GM23338 (cell line): ENCODE data around the gene MGAT2. TPM values are rescaled to one million over a fixed set of nuclear protein-coding genes. Genes with fewer than 3 reads are reported as not detected.

Experiments used
- ATAC-seq: fragments of 200-7000 bp; cut with Tn5 transposase; 3 replicates; pipeline ENCODE4 v1.9.1; 2020
- DNase-seq: peaks from one replicate; pipeline ENCODE4 v3.0.0-alpha.2; 2015; ENCODE audit warnings: low spot score
- H2AFZ ChIP-seq: fragments of 200-600 bp; sonication (generic); 2 replicates; pipeline ENCODE4 v1.8.0; 2016; ENCODE audit warnings: antibody characterized with exemption, mild to moderate bottlenecking, moderate library complexity
- H3F3A ChIP-seq: fragments of 200-600 bp; sonication (generic); replicated peaks from 2 replicates; pipeline ENCODE4 v1.8.0; 2017; ENCODE audit warnings: antibody characterized with exemption, mixed run types, low read depth
- H3K27ac ChIP-seq: fragments of 200-600 bp; sonication (generic); 2 replicates; pipeline ENCODE4 v1.6.1; 2016; ENCODE audit warnings: low read depth
- H3K27me3 ChIP-seq: fragments of 200-600 bp; sonication (generic); 2 replicates; pipeline ENCODE4 v1.8.0; 2016; ENCODE audit warnings: mild to moderate bottlenecking, mixed run types, moderate library complexity; ENCODE audit not compliant: insufficient read depth
- H3K36me3 ChIP-seq: fragments of 200-600 bp; sonication (generic); 2 replicates; pipeline ENCODE4 v1.8.0; 2016; ENCODE audit warnings: mild to moderate bottlenecking; ENCODE audit not compliant: insufficient read depth
- H3K4me1 ChIP-seq: fragments of 200-600 bp; sonication (generic); 2 replicates; pipeline ENCODE4 v1.8.0; 2016; ENCODE audit warnings: mild to moderate bottlenecking, moderate library complexity; ENCODE audit not compliant: insufficient read depth
- H3K4me2 ChIP-seq: fragments of 200-600 bp; sonication (generic); 2 replicates; pipeline ENCODE4 v1.7.1; 2017; ENCODE audit warnings: mixed run types
- H3K4me3 ChIP-seq: fragments of 200-600 bp; sonication (generic); 2 replicates; pipeline ENCODE4 v1.6.1; 2016; ENCODE audit warnings: mixed run types
- H3K79me2 ChIP-seq: fragments of 200-600 bp; sonication (generic); replicated peaks from 2 replicates; pipeline ENCODE4 v1.8.0; 2017; ENCODE audit warnings: mild to moderate bottlenecking; ENCODE audit not compliant: insufficient read depth
- H3K9me2 ChIP-seq: fragments of 200-600 bp; sonication (generic); 2 replicates; pipeline ENCODE4 v1.8.0; 2017; ENCODE audit not compliant: insufficient read depth
- H4K20me1 ChIP-seq: fragments of 200-600 bp; sonication (generic); replicated peaks from 2 replicates; pipeline ENCODE4 v1.8.0; 2017; ENCODE audit warnings: mild to moderate bottlenecking; ENCODE audit not compliant: insufficient read depth
- H3K27ac Mint-ChIP-seq: 2 replicates; pipeline ENCODE4 v1.8.0; 2020; ENCODE audit warnings: inconsistent platforms, mild to moderate bottlenecking, moderate library complexity, mixed read lengths
- H3K27me3 Mint-ChIP-seq: 3 replicates; pipeline ENCODE4 v1.8.0; 2022; ENCODE audit warnings: low read depth, mild to moderate bottlenecking, moderate library complexity, mixed read lengths, inconsistent platforms; ENCODE audit not compliant: insufficient read depth, poor library complexity
- H3K36me3 Mint-ChIP-seq: 3 replicates; pipeline ENCODE4 v1.8.0; 2021; ENCODE audit warnings: low read depth, mild to moderate bottlenecking, inconsistent platforms, moderate library complexity, mixed read lengths
- H3K4me1 Mint-ChIP-seq: 3 replicates; pipeline ENCODE4 v1.8.0; 2020; ENCODE audit warnings: mild to moderate bottlenecking, inconsistent platforms, mixed read lengths
- H3K4me3 Mint-ChIP-seq: 3 replicates; pipeline ENCODE4 v1.8.0; 2021; ENCODE audit warnings: moderate library complexity, mild to moderate bottlenecking, inconsistent platforms, mixed read lengths
- H3K9me3 Mint-ChIP-seq: 3 replicates; pipeline ENCODE4 v1.8.0; 2020; ENCODE audit warnings: moderate library complexity, mild to moderate bottlenecking, inconsistent platforms, mixed read lengths
- CREB1 ChIP-seq: fragments of 250-450 bp; sonication (Bioruptor Pico); IDR thresholded peaks from 2 replicates; pipeline ENCODE4 v1.5.0; 2020; ENCODE audit warnings: low read depth, mild to moderate bottlenecking, moderate library complexity
- EZH2 ChIP-seq: fragments of 200-600 bp; sonication (generic); IDR thresholded peaks from one replicate; pipeline ENCODE4 v1.8.0; 2017; ENCODE audit warnings: antibody characterized with exemption, mild to moderate bottlenecking, low read depth; ENCODE audit not compliant: unreplicated experiment
- POLR2AphosphoS5 ChIP-seq: IDR thresholded peaks from 2 replicates; pipeline ENCODE4 v1.6.1; 2016; ENCODE audit warnings: antibody characterized with exemption, low read depth
- ZNF331 ChIP-seq: fragments of 250-450 bp; sonication (Bioruptor Pico); IDR thresholded peaks from 2 replicates; pipeline ENCODE4 v1.5.0; 2020; ENCODE audit warnings: low read depth, mild to moderate bottlenecking, moderate library complexity
- polyA plus RNA-seq: library from polyadenylated mRNA; unstranded; fragments of >200 nt; fragmentation: Nextera tagmentation; extraction: Ambion mirVana; gene quantifications from 2 replicates; pipeline ENCODE4 v1.2.1, GENCODE V29; 2016
- total RNA-seq: library from RNA; depleted of rRNA; stranded (reverse); fragments of >200 nt; shearing (Covaris generic); gene quantifications from 2 replicates; pipeline ENCODE4 v1.2.3, GENCODE V29; 2014
- TF ChIP-seq, protein P1 (sequence below): IDR thresholded peaks from one replicate; pipeline ENCODE4 v1.6.1; 2018; ENCODE audit warnings: antibody characterized with exemption; ENCODE audit not compliant: unreplicated experiment
- TF ChIP-seq, protein P2 (sequence below): fragments of 250-450 bp; sonication (Bioruptor Pico); IDR thresholded peaks from 2 replicates; pipeline ENCODE4 v1.5.0; 2020; ENCODE audit warnings: mild to moderate bottlenecking, moderate library complexity

The MGAT2 gene
- total and polyA plus RNA-seq, 2 experiments from 2014 or later = 10.1 to 31.6 TPM

DNA sequence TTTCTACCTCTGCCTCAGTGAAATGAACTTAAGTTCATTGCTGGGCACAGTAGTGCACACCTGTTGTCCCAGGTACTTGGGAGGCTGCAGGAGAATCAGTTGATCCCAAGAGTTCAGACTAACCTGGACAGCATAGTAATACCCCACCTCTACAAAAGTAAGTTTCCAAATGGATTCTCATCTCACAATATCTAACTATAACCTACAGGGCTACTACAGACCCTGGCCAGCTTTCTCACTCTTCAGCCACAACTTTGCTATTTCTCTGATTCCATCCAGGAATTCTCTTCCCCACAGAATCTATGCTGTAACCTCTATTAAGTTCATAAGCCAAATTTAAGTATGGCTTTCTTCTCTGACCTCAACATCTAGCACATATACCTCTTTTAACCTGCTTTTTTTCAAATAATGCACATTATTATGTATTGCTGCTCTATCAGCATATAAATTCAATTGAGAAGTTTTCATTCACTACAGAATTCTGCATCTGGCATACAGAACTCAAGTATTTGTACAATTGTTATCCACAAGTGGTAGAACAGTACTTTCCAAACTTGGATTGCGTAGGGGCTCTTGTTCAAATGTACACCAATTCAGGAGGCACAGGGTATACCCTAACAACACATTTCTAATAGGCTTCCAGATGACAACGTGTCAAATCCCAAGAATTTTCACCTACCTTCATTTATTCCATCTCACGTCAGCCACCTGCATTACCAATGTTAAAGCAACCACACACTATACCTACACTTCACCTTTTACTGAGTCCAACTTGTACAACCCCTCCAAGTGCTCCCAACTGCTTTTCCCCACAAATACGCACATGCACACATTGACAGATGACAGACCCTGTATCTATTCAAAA is 38.3 kb upstream of the MGAT2 start:
- ATAC-seq (no peak; the same call in 2 of the 3 replicates), DNase-seq (no peak)
- peak overlapping the region; percentile 89 for H3K27ac ChIP-seq
- no peak overlapping the region for H2AFZ ChIP-seq
- peak overlapping the region; percentile 95 for H3K4me2 ChIP-seq
- Mint-ChIP-seq H3K27ac (peak overlapping the region; percentile 57), H3K27me3 (peaks cover 47% of the 10 kb centered on the region), H3K9me3 (peaks cover 10% of the 10 kb centered on the region; the same call in 2 of the 3 replicates), H3K4me3 (peak overlapping the region; percentile 94), H3K4me1 (peaks cover 26% of the 10 kb centered on the region), H3K36me3 (peaks cover 63% of the 10 kb centered on the region)
- peaks cover 39% of the 10 kb centered on the region for H3F3A ChIP-seq
- peaks cover 24% of the 10 kb centered on the region for H3K36me3 ChIP-seq
- H3K4me3 ChIP-seq = peak overlapping the region; percentile 98
- peaks cover 76% of the 10 kb centered on the region for H3K79me2 ChIP-seq
- H3K27me3 ChIP-seq = no peaks in the 10 kb centered on the region
- H4K20me1 ChIP-seq = peaks cover 68% of the 10 kb centered on the region
- H3K9me2 ChIP-seq = no peaks in the 10 kb centered on the region
- TF ChIP-seq, protein P1, sequence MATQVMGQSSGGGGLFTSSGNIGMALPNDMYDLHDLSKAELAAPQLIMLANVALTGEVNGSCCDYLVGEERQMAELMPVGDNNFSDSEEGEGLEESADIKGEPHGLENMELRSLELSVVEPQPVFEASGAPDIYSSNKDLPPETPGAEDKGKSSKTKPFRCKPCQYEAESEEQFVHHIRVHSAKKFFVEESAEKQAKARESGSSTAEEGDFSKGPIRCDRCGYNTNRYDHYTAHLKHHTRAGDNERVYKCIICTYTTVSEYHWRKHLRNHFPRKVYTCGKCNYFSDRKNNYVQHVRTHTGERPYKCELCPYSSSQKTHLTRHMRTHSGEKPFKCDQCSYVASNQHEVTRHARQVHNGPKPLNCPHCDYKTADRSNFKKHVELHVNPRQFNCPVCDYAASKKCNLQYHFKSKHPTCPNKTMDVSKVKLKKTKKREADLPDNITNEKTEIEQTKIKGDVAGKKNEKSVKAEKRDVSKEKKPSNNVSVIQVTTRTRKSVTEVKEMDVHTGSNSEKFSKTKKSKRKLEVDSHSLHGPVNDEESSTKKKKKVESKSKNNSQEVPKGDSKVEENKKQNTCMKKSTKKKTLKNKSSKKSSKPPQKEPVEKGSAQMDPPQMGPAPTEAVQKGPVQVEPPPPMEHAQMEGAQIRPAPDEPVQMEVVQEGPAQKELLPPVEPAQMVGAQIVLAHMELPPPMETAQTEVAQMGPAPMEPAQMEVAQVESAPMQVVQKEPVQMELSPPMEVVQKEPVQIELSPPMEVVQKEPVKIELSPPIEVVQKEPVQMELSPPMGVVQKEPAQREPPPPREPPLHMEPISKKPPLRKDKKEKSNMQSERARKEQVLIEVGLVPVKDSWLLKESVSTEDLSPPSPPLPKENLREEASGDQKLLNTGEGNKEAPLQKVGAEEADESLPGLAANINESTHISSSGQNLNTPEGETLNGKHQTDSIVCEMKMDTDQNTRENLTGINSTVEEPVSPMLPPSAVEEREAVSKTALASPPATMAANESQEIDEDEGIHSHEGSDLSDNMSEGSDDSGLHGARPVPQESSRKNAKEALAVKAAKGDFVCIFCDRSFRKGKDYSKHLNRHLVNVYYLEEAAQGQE = no peak
- peak; percentile 32 for TF ChIP-seq POLR2AphosphoS5
- no peak for TF ChIP-seq CREB1 (CRISPR knock-in tag)
- peaks cover 16% of the 10 kb centered on the region for H3K4me1 ChIP-seq

DNA sequence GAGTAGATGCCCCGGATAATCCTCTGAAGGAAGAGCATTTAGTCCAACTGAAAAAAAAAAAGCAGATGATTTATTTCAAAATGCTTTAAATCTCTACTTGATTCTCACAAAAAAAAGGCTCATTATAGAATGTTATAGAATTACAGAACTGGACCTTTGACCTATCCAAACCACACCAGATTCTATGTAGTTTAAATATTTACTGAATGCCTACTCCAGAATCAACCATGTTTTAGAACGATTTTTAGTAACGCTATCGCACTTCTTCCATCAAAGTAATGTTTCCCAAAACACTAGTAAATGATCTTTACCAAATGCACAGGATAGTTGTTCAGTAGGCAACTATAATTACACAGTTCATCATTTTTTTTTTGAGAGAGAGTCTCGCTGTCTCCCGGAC is 37.0 kb upstream of the MGAT2 start:
- Histone ChIP-seq H4K20me1 (peaks cover 62% of the 10 kb centered on the region), H3K27ac (peak overlapping the region; percentile 89)
- TF ChIP-seq, protein P2, sequence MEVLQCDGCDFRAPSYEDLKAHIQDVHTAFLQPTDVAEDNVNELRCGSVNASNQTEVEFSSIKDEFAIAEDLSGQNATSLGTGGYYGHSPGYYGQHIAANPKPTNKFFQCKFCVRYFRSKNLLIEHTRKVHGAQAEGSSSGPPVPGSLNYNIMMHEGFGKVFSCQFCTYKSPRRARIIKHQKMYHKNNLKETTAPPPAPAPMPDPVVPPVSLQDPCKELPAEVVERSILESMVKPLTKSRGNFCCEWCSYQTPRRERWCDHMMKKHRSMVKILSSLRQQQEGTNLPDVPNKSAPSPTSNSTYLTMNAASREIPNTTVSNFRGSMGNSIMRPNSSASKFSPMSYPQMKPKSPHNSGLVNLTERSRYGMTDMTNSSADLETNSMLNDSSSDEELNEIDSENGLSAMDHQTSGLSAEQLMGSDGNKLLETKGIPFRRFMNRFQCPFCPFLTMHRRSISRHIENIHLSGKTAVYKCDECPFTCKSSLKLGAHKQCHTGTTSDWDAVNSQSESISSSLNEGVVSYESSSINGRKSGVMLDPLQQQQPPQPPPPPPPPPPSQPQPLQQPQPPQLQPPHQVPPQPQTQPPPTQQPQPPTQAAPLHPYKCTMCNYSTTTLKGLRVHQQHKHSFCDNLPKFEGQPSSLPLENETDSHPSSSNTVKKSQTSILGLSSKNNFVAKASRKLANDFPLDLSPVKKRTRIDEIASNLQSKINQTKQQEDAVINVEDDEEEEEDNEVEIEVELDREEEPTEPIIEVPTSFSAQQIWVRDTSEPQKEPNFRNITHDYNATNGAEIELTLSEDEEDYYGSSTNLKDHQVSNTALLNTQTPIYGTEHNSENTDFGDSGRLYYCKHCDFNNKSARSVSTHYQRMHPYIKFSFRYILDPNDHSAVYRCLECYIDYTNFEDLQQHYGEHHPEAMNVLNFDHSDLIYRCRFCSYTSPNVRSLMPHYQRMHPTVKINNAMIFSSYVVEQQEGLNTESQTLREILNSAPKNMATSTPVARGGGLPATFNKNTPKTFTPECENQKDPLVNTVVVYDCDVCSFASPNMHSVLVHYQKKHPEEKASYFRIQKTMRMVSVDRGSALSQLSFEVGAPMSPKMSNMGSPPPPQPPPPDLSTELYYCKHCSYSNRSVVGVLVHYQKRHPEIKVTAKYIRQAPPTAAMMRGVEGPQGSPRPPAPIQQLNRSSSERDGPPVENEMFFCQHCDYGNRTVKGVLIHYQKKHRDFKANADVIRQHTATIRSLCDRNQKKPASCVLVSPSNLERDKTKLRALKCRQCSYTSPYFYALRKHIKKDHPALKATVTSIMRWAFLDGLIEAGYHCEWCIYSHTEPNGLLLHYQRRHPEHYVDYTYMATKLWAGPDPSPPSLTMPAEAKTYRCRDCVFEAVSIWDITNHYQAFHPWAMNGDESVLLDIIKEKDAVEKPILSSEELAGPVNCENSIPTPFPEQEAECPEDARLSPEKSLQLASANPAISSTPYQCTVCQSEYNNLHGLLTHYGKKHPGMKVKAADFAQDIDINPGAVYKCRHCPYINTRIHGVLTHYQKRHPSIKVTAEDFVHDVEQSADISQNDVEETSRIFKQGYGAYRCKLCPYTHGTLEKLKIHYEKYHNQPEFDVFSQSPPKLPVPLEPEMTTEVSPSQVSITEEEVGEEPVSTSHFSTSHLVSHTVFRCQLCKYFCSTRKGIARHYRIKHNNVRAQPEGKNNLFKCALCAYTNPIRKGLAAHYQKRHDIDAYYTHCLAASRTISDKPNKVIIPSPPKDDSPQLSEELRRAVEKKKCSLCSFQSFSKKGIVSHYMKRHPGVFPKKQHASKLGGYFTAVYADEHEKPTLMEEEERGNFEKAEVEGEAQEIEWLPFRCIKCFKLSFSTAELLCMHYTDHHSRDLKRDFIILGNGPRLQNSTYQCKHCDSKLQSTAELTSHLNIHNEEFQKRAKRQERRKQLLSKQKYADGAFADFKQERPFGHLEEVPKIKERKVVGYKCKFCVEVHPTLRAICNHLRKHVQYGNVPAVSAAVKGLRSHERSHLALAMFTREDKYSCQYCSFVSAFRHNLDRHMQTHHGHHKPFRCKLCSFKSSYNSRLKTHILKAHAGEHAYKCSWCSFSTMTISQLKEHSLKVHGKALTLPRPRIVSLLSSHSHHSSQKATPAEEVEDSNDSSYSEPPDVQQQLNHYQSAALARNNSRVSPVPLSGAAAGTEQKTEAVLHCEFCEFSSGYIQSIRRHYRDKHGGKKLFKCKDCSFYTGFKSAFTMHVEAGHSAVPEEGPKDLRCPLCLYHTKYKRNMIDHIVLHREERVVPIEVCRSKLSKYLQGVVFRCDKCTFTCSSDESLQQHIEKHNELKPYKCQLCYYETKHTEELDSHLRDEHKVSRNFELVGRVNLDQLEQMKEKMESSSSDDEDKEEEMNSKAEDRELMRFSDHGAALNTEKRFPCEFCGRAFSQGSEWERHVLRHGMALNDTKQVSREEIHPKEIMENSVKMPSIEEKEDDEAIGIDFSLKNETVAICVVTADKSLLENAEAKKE = no peak
- TF ChIP-seq, protein P1 = no peak
- TF ChIP-seq EZH2 = no peak
- TF ChIP-seq ZNF331 (CRISPR knock-in tag) = no peak

More for the DNA sequence above, 37.0 kb upstream of the MGAT2 start:
- H3K27ac Mint-ChIP-seq = peak overlapping the region; percentile 100
- peaks cover 55% of the 10 kb centered on the region for H3K36me3 Mint-ChIP-seq
- Histone ChIP-seq H2AFZ (no peak overlapping the region), H3K36me3 (peaks cover 24% of the 10 kb centered on the region), H3F3A (peaks cover 34% of the 10 kb centered on the region), H3K4me2 (peak overlapping the region; percentile 95), H3K9me2 (no peaks in the 10 kb centered on the region), H3K4me1 (peaks cover 16% of the 10 kb centered on the region), H3K27me3 (no peaks in the 10 kb centered on the region), H3K4me3 (peak overlapping the region; percentile 98), H3K79me2 (peaks cover 75% of the 10 kb centered on the region)
- peak overlapping the region; percentile 94 for H3K4me3 Mint-ChIP-seq
- no peak for DNase-seq
- H3K4me1 Mint-ChIP-seq = peaks cover 26% of the 10 kb centered on the region
- ATAC-seq = no peak
- H3K9me3 Mint-ChIP-seq = peaks cover 10% of the 10 kb centered on the region; the same call in 2 of the 3 replicates
- peaks cover 47% of the 10 kb centered on the region for H3K27me3 Mint-ChIP-seq
